Glomerular visceral epithelial cell (primary cell): Measurements from ENCODE around the gene AUNIP.

Experiments
- DNase-seq: peaks from one replicate; pipeline ENCODE4 v3.0.0-alpha.2; 2016; ENCODE audit errors: extremely low spot score

The AUNIP gene

GRCh38 chr1:25889470-25889869 is 30.2 kb upstream of the AUNIP start:
- DNase-seq = no peak

GRCh38 chr1:25888426-25888987 is 29.2 kb upstream of the AUNIP start:
- DNase-seq = no peak

- DNase-seq = no peak
Measured at GRCh38 chr1:25885602-25886001, 26.3 kb upstream of the AUNIP start.

GRCh38 chr1:25881266-25881665 is 22.0 kb upstream of the AUNIP start:
- DNase-seq = no peak

GRCh38 chr1:25880518-25880917 is 21.3 kb upstream of the AUNIP start:
- no peak for DNase-seq

GRCh38 chr1:25879675-25880074 is 20.4 kb upstream of the AUNIP start:
- DNase-seq = no peak

- no peak for DNase-seq
Measured at GRCh38 chr1:25878690-25879089, 19.4 kb upstream of the AUNIP start.

- no peak for DNase-seq
Measured at GRCh38 chr1:25877155-25877554, 17.9 kb upstream of the AUNIP start.

GRCh38 chr1:25876693-25877077 is 17.4 kb upstream of the AUNIP start:
- no peak for DNase-seq

- DNase-seq = no peak
Measured at GRCh38 chr1:25875856-25876692, 16.8 kb upstream of the AUNIP start.

- peak; percentile 66 for DNase-seq
Measured at GRCh38 chr1:25875154-25875855, 16.0 kb upstream of the AUNIP start, which contains the start of gene PAQR7. Gene PAQR7 (minus strand): TSS chr1:25875708. CDS start chr1:25863839, 11,869 bp downstream.

GRCh38 chr1:25874635-25875153 is 15.4 kb upstream of the AUNIP start:
- no peak for DNase-seq

- no peak for DNase-seq
Measured at GRCh38 chr1:25874209-25874608, 15.0 kb upstream of the AUNIP start.

- DNase-seq = no peak
Measured at GRCh38 chr1:25873120-25873519, 13.9 kb upstream of the AUNIP start.

GRCh38 chr1:25872713-25873112 is 13.5 kb upstream of the AUNIP start:
- no peak for DNase-seq

- DNase-seq = no peak
Measured at GRCh38 chr1:25871704-25872494, 12.6 kb upstream of the AUNIP start.

- no peak for DNase-seq
Measured at GRCh38 chr1:25871086-25871703, 11.9 kb upstream of the AUNIP start.

GRCh38 chr1:25870614-25871013 is 11.4 kb upstream of the AUNIP start:
- no peak for DNase-seq

GRCh38 chr1:25869909-25870606 is 10.8 kb upstream of the AUNIP start:
- no peak for DNase-seq

GRCh38 chr1:25867210-25867991 is 8.1 kb upstream of the AUNIP start:
- DNase-seq = peak; percentile 25
